Stimulated activated CD4-positive, alpha-beta T cell treated with anti-CD3 and anti-CD28 coated beads, Interleukin-1b, Interleukin-23, amount 100 ng/mL, for 24 hours (primary cell): ENCODE data around the gene CLASP1.

ENCODE experiments used
- DNase-seq, 4 experiments: peaks; one replicate each; pipeline ENCODE4 v3.0.0-alpha.2; 2020; ENCODE audit warnings: low read depth in 4 of 4, low spot score in 1 of 4

CLASP1 gene

DNA sequence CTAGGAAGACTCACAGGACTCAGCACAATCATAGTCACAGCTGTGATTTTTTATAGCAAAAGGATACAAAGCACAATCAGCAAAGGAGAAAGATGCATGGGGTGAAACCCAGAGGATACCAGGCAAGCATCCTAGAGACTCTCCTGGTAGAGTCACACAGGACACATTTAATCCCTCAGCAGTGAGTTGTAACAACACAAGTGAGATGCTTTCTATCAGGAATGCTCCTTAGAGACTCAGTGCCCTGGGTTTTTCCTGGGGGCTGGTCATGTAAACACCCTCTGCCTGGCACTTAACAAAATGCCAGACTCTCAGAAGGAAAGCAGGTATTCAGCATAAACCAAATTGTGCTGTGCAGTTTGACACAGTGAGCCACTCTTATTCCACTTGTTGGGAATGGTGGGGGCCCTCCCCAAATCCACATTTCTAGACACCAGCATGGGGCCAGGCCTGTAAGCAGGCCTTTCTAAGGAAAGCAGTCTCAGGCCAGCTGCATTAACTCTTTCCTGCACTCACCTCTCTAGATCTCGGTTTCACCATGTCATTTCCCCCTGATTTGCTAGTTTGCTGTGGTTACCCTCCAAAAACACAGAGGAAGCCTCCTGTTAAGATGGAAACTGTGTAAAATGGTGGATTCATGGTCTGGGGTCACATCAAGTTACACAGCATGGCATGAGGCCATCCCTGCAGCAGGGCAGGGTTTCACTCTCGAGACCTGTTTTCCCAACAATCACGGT lies 135.5 kb downstream of the CLASP1 start:
- no peak for DNase-seq

DNA sequence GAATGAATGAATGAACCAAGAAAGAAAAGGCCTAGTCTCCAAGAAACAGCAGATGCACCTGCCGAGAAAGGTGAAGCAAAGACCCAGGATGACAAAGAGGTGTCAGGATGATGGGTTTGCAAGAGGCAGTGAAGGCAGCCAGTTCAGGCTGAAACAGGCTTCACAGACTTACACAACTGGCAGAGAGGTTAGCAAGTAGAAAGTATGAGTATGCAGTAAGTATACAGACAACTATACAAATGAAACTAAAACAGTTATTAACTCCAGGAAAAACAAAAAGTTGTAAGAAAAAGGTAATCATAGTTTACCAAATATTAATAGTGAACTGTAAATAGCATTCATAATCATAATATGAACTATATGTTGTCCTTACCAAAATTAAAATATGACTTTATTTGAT lies 138.4 kb downstream of the CLASP1 start:
- DNase-seq = no peak

DNA sequence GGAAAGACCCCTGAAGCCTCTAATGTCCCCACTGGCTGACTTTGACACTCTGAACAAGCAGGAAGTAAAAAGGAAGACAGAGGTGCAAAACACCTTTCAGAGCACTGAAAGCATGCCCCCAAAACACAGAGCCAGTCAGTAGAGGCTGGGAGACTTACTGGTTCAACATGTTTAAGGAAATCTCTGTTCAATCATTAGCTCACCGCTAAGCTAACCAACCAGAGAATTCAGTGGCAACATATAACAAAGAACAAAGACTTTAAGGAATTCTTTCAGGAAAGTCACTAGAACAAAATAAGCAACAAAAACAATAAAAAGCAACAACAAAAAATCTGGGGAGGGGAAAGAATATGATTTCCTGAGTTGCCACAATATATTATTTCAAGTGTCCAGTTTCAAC lies 142.6 kb downstream of the CLASP1 start:
- no peak for DNase-seq

DNA sequence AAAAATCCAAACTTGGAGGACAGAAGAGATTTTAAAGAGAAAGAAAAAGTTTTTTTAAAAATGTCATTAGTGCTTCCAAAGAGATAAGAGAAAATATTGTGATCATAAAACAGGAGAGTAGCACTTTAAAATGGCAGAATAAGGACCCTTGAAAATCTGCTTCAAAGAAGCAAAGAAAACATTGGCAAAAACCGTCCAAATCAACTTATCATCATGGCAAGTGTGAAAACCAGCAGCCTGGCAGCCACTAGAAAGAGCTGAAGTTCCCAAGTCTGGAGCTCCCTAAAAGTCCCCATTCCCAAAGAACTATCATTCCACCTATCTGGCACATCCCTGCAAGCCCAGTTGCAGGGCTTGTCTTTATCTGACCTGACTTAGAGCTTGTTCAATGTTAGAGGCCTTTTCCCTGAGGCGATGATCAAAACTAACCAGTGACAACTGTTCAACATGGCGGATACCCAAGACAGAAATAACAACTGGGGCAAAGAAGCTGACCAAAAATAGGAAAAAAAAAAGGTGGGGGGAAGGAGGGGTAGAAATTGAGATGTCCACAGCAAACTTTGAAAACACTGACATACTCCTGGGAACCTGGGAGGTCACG lies 143.2 kb downstream of the CLASP1 start:
- DNase-seq = no peak

DNA sequence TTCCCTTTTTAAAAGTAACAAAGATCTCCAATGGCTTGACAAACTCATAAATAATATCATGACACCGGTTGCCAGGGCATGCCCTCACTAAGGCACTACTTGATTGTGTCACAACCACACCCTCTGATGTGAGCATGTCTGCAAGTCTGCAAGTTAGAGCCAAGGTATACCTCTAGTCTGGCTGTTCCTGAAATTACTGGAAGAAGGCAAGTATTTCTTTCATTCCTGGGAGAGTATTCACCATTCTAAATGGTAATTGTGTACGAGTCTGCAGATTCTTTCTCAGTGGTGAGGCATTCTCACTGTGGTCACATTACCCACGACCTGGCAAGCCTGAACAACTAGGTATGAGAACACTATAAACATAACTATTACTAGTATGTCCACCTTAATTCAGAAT lies 144.3 kb downstream of the CLASP1 start:
- no peak for DNase-seq

DNA sequence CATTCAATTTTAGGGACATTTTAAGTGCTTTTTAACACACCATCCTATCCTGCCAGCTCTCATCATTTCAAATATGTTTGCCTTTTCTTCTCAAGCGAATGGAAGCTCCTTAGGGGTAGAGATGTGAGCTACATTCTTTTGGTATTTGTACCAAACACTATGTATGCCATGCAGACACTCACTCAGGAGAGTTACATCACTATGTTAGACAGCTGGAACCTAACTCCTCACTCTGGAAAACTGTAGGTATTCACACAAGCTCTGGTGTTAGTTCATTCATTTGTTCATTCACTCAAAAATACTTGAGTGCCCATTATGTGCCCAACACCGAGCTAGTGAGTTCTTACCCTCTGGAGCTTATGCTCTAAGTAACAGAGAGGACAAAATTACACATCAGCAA lies 144.9 kb downstream of the CLASP1 start:
- DNase-seq = no peak

DNA sequence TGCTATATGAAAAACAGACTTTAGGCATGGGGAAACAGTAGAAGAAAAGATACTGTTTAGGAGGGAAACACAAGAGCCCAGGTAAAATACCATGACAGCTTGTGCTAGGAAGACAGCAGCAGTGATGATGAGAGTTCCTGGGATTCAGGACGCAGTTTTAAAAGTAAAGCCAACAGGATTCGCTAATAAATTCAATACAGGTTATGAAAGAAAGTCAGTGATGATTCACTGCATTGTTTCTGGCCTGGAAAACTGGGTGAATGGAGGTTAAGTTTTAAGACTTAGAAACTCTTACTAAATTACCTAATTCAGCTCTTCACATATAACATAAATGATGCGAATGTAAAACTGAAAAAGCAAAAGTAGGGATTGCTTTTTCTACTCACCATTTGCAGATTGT lies 146.5 kb downstream of the CLASP1 start:
- DNase-seq = no peak

DNA sequence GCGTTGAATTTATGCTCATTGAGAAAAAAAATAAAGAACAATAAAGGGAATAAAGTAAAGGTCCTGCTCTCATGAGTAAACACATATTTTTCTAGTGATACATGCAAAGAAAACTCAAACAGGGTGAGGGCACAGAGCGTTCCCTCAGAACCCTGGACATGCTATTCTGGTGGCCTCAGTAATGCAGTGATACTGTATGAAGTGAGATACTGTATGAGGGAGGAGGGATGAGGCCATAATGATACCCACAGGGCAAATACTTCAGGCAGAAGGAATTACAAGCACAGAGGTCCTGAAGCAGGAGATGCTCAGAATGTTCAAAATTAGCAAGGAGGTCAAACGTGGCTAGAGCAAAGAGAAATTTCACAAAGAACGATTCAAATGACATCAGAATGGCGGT lies 147.0 kb downstream of the CLASP1 start:
- no peak for DNase-seq

DNA sequence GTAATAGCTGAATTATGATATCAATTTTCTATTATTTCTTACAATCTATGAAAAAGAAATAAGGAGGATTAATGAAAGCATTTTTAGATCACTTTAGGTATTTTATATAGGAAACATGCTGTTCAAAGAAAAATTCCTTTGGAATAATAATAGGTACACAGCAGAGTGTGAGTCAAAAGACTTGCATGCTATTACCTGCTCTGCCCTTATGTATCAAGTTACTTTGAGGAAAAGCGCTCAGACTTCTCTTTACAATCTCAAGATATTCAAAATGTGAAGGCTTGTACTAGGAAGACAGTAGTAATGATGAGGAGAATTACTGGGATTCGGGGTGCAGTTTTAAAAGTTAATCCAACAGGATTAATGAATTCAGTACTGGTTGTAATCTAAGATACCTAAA lies 147.7 kb downstream of the CLASP1 start:
- DNase-seq = no peak

DNA sequence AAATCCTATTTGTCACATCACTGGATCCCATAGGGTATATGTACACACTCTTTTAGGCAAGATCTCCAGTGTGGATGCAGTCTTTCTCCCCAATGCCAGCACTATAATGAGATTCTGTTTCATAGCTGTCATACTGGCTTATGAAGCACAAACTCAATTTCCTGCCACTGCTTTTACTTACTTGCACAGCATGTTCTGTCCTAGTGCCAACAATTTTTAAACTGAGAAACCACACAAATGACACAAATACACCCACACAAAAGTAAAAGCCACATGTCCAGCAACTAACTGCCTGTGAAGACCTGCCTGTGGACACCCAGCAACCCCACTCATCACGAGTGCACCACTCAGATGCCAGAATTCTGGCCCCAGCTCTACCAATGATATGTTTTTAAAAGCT lies 148.2 kb downstream of the CLASP1 start:
- no peak for DNase-seq

DNA sequence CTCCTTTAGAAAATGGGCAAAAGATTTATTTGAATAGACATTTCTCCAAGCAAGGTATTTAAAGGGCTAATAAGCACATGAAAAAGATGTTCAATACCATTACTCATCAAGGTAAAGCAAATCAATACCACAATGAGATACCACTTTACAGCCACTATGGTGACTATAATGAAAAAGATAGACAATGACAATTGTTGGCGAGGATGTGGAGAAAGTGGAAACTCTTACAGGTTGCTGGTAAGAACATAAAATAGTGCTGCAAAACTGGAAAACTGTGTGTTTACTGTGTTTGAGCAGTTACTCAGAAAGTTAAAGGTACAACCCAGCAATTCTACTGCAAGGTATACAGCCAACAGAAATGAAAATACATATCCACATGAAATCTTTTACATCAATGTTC lies 150.5 kb downstream of the CLASP1 start:
- no peak for DNase-seq

DNA sequence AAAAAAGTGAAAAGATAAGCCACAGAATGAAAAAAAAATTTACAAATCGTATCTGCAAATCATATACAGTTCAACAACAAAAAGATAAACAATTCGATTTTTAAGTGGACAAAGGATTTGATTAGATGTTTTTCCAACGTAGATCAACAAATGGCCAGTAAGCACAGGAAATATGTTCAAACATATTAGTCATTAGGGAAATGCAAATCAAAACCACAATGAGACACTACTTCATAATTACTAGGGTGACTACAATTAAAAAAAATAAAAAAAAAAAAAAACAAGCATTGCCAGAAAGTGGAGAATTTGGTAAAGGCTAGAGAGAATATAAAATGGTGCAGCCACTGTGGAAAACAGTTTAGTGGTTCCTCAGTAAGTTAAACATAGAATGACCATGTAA lies 156.9 kb downstream of the CLASP1 start:
- no peak for DNase-seq

DNA sequence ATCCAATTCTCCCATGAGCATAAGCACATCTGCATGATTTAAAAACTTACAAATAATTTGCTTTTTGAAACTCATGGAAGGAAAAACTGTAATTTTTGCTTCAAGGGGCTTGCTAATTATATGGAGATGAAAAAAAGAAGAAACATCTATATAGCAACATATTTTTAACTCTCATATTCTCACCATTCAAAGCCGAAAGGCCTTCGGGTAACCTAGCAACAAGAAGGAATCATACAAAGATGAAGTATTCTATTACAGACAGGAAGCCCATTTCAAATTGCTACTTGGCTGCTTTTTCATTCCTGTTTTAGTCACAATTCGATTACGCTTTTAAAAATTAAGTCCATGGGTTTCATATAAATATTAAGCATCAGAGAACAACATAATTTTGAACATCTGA lies 157.7 kb downstream of the CLASP1 start:
- DNase-seq = no peak

DNA sequence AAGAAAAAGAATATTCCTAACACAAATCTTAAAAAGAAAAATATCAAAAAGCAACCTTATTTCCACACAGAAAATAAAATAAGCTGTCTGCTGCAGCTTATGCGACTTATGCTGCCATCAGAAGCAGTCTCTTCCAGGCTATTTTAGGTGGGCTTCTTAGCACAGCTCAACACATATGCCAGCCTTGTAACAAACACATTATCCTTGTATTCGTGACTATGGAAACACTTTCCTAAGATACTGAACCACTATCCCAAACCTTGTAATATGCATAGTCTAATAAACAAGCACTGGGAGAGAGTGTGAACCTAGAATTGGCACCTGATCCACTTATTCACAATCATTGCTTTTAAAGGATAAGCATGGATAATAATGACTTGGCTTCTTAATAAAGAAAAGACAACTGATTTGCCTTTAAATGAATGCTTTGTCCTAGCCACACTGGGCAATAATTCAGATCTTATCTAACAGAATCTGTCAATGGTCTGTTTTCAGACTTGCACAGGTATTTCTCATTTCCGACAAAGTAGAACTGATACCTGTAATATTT lies 158.6 kb downstream of the CLASP1 start:
- no peak for DNase-seq

DNA sequence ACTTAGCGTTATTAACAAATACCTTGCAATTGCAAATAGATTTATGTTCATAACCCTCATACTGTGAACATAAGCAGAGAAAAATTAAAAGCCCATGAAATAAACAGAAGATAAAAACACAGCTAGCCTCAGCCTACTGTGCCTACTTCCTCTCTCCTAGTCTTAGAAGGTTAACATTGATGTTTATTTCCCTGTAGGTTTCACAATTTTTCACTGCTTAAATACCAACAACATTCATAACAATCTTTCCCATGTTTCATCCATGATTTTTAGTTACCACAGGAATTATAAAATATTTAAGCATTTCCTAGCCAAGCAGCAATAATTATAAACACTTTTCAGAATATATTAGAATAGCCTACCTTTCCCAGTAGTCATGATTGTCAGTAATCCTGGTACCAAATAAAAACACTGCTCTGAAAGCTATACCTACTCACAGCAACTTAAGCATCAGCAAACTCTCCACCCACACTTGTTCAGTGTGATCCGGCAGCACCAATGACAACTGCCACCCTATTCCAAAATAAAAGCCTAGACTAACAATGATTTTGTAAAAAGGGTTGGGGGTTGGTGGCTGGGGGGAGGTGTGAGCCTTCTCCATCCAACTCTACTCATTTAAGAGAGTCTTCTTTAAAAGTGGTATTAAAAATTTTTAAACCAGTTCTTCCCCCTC lies 159.2 kb downstream of the CLASP1 start:
- no peak for DNase-seq

DNA sequence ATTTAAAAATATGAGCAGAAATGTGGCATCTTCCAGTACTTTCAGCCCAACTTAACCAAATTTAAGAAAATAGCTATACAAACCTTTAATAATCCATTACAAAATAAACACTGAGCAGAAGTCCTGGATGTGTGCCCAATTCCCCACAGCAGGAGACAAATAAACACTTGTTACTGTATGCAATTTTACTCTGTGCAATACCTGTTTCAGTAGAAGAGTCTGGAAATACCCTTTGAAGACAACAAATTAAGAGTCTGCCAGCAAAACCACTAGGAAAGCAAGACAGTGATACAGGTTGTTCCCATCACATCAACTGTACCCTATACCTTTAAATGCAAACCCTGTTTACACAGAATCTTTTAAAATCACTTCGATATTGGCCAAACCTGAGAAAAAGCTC lies 160.0 kb downstream of the CLASP1 start:
- no peak for DNase-seq

DNA sequence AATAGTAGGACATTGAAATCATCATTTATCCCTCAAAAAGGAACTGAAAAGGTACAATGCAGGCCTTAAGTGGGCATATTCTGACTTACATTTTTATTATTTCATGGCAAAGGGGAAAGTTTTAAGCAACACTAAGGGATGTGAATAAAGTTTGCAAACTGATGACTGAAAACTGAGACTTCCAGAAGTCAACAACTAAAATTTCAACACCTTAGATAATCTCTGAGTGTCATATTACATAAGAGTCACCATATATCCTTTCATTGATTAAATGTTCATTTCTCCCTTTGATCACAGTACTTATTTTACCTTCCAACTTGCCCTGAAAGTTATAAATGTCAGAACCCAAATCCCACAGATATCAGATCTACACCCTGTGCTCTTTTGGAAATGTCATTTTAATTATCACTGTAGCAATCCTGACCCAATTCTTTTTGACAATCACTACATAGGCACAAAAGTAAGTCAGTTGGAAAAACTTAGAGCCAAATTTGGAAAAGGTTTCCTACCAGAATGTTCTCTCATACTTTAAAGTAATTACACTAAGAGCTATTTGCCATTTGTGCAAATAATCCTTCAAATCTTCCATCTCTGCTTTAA lies 163.0 kb downstream of the CLASP1 start:
- no peak for DNase-seq

DNA sequence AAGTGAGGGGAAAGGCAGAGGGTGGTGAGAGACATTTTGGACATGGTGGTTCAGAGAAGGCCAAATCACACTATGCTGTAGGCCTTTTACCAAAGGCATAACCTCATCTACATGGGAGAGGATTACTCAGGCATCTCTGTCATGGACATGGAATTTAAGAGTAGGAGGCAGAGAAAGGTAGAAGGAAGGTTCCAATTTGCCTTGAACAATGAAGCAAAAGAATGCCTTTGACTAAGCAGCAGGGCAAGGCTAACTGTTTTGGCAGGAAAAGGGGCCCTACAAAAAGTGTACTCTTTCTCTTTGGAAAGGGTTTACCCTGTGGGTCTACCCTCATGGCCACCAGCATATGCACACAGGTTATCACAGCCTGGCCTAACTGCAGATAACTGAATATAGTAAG lies 164.2 kb downstream of the CLASP1 start:
- DNase-seq = no peak

DNA sequence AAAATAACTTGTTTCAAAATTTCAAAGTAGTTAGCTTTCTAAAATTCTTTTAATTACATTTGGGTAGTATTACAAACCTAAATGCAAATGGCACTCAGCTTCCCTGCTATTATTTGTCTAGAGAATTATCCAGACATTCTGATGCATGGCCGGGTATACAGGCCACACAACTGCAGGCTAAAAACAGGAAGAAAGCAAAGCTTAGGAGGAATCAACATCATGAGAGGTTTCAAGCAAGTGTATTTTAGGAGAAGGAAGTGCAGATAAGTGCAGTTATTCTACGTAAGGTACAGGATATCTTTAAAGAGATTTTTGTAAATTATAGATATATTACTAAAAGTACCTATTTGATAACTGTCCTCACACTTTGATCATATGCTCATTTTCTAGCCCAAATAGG lies 165.4 kb downstream of the CLASP1 start:
- DNase-seq = no peak

DNA sequence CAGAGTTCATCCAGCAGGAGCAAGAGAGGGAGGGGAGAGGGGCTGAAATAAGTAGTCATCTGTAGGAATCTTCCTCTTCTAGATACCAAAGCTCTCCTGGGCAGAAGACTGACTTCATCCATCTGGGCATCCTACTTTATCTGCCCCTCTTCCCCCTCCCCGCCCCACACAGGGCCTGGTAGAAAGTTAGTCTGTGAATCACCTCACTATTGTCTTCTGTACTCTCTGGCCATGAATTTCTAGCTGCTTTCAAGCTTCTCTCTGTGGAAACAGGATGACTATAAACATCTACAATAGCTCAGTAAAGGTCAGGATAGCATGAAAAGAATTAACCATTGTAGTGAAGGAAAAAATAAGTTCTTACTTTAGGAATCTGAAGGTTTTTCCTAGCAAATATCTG lies 166.2 kb downstream of the CLASP1 start:
- DNase-seq = no peak

DNA sequence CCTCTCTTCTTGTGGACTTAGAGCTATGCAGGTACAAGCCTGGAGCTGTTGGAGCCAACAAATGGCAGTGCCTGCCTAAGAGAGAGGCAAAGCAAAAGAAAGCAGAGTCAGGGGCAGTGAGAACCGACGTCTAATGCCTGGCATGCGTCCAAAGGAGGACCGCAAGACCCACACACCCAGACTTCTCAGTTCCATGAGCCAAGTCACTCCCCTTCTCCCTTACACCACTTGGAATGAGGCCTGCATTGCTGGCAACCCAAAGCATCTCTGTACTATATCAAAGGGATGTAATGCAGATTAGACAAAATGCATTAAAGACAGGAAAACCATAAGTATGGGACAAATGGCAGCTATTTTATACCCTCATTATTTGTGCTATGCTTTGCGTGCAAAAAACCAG lies 168.4 kb downstream of the CLASP1 start:
- DNase-seq = no peak
